GM18873 (cell line): ENCODE data around the gene GRID2IP.

Source experiments
- ATAC-seq: cut with Tn5 transposase; IDR thresholded peaks from one replicate; pipeline ENCODE4 v1.9.1; 2021; ENCODE audit warnings: mild to moderate bottlenecking, moderate library complexity, moderate number of reproducible peaks; ENCODE audit not compliant: unreplicated experiment, low FRiP score

Gene GRID2IP

GRCh38 chr7:6528401-6529130, 22.7 kb downstream of the GRID2IP start:
- ATAC-seq, result no peak

- no peak for ATAC-seq
Observed at GRCh38 chr7:6526997-6527378, 24.3 kb downstream of the GRID2IP start.

DNA sequence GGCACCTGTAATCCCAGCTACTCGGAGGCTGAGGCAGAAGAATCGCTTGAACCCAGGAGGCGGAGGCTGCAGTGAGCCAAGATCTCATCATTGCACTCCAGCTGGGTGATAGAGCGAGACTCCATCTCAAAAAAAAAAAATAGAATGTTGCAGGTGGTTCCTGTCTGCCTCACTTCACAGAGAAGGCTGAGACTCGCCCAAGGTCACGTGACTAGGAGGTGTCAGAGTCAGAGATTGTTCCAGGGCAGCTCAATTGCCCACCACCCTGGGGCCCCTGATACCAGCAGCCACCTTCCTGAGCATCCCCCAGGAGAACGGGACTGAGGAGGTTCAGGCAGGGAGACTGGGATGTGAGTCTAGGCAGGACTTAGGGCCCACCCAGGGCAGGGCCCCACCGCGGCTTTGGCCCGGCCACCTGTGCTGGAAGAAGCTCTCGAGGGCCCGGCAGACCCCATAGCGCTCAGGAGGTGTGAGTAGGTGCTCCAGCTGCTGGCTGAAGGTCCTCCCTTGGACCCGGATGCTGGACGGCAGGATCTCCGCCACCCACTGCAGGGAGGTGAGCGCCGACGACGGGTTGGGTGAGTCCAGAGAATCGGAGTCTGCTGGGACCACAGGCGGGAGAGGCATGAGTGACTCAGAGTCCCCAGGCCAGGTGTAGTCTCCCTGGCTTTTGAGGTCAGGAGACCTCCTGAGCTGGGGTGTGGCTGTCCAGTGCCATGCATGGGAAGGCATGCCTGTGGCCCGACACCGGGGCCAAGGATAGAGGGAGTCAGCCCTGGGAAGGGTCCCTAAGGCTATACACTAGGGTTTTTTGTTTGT, 30.9 kb downstream of the GRID2IP start:
- ATAC-seq, result no peak

GRCh38 chr7:6516387-6516983, 34.8 kb downstream of the GRID2IP start:
- no peak for ATAC-seq

DNA sequence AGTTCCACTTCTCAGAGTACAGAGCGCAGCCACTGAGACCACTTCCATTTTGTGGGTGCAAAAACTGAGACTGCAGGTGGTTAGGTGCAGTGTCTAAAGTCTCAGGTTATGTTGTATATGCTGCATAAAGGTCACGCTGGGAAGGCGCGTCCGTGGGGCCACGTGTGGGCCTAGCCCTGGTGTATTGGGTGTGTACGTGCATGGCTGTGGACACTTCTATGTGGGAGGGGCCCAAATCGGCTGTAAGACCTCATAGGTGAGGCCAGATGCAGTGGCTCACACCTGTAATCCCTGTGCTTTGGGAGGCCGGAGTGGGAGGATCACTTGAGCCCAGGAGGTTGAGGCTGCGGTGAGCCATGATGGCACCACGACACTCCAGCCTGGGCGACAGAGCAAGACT, 37.7 kb downstream of the GRID2IP start:
- no peak for ATAC-seq

- no peak for ATAC-seq
Observed at GRCh38 chr7:6512892-6513291, 38.4 kb downstream of the GRID2IP start.

DNA sequence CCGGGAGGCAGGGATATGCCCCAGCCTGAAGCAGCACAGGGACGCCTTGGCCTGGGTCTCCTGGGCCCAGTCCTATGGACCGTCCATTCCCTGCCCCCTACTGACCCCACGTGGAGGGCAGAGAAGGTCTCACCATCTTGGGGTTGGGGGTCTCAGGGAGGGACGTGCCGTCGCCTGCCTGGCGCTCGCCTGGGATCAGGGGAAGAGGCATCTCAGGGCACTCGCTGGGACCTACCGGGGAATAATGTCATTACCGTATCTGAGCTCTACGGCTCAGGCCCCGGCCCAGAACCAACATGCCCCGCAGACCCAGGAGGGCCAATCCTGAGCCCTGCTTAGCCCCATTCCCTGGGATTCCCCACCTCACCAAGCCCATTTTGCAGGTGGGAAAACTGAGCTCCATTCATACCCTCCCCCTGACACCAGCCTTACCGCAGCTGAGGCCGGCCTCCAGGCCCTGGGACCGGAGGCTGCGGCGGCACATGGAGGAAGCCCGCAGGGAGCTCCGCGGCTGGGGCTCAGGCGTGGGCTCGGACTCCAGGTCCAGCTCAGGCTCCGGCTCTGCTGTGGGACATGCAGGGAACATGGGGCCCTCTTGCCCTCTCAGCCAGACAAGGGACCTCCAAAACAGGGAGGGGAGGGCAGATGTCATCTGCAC, 40.7 kb downstream of the GRID2IP start:
- ATAC-seq, result no peak

GRCh38 chr7:6508950-6509349, 42.3 kb downstream of the GRID2IP start:
- ATAC-seq, result no peak

GRCh38 chr7:6508539-6508938, 42.7 kb downstream of the GRID2IP start:
- no peak for ATAC-seq

- ATAC-seq, result no peak
Observed at GRCh38 chr7:6507906-6508305, 43.4 kb downstream of the GRID2IP start.

DNA sequence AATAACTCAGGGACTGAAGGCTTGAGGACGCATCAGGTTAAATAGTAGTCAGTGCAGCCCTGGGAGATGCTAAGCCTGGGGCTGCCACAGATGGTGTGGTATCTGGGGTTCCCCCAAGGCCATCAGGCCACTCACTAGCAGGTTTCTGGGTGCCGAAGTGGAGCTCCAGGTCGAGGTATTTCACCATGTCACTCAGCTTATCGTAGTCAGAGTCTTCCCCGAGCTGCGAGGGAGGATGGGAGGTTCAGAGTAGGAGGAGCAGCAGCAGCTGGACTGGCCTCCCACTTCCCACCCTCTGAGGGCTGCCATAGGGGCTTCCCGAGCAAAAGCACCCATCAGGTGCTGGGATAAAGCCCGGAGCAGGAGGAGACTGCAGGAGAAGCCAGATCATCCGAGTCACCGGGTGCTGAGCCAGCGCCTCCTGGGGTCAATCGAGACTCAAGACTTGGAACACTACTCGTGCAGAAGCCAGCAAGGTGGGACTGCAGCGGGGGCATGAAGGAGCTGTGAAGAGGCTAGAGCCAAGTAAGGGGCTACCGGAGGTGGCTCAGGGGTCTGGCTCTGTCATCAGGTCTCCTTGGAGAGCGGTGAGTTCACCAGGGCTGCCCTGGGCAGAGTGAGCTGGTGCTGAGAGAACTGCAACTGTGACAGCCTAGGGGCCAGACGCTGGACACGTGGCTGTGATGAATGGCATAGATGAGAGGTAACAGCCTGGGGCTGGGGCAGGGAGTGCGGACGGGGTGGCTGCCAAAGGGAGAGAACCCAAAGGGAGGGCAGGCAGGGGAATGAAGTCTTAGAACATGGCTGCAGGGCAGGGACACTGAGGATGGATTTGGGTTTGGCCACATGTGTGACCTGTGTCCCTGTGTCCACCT, 45.3 kb downstream of the GRID2IP start:
- ATAC-seq, result no peak

GRCh38 chr7:6504996-6505395, 46.3 kb downstream of the GRID2IP start:
- no peak for ATAC-seq

DNA sequence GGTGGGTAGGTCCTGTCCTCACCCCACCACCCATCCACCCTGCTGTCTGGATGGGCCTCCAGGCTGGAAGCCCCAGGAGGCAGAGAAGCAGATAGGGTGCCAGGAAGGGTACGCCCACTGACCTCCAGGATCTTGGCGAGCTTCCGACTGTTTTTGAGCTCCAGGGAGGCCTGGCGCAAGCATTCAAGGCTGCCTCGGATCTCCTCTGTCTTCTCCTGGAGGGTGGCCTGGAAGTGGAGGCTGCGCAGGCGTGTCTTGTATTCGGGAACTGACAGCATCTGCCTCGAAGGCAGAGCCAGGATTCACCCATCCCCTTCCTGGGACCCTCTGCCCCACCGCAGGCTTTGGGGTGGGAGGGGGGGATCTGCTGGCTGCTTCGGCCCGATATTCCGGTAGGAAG, 48.4 kb downstream of the GRID2IP start:
- no peak for ATAC-seq

DNA sequence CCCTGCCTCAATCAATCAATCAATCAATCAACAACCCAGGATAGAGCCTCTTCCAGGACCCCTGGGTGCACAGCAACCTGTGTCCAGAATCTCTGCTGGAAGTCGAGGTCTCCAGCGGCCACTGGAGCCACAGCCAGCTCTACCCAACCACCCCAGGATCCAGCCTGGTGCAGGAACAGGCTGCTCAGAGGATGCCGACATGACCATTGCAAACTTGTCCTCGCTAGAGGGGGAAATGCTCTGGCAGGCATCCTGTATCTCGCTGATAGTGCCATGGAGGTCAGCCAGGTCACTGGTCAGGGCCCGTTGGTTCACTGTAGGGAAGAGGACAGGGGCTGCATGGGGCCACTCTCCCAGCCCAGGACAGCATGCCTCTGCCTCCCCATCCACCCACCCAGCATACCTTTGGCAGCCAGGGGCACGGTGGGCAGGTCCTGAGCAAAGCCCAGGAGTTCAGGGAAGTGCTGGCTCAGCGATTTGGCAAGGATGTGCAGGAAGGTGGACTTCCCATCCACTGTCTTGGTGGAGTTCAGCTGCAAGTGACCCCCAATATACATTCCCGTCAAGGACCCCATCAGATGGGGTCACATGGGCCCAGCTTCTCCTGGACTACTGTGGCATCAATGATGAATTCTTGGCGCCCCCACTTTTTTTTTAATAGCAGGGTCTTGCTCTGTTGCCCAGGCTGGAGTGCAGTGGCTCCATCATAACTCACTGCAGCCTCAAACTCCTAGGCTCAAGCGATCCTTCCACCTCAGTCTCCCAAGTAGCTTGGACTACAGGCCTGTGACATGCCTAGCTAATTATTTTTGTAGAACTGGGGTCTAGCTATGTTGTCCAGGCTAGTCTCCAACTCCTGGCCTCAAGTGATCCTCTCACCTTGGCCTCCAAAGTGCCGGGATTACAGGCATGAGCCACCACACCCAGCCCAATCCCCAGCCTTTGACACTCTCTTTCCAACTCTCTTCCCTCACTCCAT, 49.4 kb downstream of the GRID2IP start:
- ATAC-seq, result no peak

DNA sequence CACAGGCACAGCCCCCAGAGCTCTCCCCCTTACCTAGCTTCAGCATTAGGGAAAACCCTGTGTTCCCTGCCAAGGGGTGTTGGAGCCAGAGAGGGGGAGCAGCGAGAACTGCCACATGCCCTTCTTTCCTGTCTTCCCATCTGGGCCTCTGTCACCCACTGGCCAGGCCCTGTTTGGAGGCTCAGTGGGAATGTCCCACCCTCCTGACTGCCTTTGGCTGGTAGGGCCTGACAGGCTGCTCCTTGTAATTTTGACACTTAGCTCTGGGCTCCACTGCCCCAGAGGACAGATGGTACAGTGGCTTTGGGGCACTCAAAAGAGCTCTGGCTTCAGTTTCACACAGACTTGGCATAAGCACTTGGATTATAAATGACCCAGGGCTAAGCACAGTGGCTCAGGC, 50.6 kb downstream of the GRID2IP start:
- ATAC-seq, result no peak

- no peak for ATAC-seq
Observed at GRCh38 chr7:6497994-6498393, 53.3 kb downstream of the GRID2IP start.

- ATAC-seq, result no peak
Observed at GRCh38 chr7:6497637-6497905, 53.7 kb downstream of the GRID2IP start.

GRCh38 chr7:6496842-6497636, 54.2 kb downstream of the GRID2IP start:
- no peak for ATAC-seq
